HCEC 1CT (cell line): ENCODE measurements around the gene S1PR5.

ENCODE experiments used
- DNase-seq: peaks from one replicate; pipeline ENCODE4 v3.0.0-alpha.2; 2017

S1PR5 gene

DNA sequence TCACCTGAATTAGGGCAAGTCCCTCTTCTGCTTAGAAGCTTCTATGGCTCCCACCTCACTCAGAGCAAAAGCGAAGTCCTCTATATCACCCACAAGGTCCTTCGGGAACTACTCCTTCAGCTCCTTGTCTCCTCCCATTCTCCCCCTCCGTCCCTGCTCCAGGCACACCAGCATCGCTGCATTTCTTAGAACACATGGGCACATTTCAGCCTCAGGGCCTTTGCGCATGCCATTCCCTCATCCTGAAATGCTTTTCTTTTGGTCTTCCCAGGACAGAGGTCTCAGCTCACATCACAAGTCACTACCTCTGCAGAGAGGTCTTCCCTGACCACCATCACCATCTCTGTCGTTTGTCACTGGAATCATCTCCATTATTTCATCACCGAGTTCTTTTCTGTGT is 4.0 kb downstream of the S1PR5 start:
- DNase-seq: no peak

DNA sequence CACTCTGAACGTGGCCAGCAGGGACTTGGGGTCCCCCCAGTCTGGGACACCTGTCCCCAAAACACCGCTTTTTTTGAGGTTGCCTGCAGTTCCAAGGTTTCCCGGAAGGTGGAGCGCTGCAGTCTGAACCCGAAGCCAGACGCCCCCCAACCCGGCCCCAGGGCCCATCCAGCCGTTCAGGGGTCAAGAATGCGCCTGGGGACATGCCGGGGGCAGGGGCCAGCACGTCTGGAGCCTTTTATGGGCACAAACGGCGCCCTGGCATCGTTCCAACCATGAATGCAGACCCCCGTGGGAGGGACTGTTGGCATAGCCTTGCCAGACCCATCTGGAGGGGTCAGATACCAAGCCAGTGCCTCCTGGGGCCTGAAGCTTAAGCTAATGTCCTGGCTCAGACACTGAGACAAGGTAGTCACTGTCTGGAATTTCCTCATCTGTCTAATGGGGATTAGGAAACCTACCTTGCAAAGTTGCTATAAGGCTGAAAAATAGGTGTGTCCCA is 6.9 kb downstream of the S1PR5 start:
- no peak for DNase-seq

DNA sequence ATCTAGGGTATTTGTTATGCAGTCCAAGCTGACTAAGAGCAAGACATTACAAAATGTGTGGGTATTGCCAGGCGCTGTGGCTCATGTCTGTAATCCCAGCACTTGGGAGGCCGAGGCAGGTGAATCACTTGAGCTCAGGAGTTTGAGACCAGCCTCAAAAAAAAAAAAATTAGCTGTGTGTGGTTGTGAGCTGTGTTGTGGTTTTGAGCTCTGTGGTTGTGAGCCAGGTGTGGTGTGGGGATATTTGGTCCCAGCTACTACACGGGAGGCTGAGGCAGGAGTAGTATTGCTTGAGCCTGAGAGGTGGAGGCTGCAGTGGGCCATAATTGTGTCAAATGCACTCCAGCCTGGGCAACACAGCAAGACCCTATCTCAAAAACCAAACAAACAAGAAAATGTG is 8.5 kb downstream of the S1PR5 start:
- no peak for DNase-seq

DNA sequence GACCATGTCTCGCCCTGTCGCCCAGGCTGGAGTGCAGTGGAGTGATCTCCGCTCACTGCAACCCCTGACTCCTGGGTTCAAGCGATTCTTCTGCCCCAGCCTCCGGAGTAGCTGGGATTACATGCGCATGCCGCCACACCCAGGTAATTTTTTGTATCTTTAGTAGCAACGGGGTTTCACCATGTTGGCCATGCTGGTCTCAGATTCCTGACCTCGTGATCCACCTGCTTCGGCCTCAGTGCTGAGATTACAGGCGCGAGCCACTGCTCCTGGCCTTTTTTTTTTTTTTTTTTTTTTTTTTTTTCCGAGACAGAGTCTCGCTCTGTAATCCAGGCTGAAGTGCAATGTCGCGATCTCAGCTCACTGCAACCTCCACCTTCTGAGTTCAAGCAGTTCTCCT is 9.2 kb downstream of the S1PR5 start:
- no peak for DNase-seq

DNA sequence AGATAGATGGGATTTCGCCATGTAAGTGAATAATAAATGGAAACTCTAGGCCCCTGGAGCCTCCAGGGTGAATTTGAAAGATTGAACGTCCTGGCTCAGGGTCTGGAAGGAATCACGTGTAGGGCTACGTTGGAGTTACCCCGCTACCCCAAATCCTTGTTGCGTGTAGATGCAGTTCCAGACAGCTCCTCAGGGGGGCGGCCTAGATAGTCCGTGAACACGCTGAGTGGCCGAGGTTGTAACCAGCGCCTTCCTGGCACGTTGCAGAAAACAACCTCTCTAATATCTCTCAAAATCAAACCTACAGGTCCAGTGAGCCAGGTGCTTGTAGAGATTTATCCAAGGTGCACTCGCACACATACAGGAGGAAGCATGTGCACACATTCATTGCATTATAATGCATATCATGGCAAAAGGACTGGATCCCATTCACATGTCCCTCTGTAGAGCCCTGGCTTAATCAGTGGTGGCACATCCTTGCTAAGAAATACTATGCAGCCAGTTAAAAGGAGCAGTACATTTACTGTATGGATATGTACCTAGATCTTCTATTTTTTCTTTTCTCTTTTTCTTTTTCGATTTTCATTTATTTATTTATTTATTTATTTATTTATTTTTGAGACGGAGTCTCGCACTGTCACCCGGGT is 11.5 kb downstream of the S1PR5 start:
- DNase-seq: peak; percentile 60

DNA sequence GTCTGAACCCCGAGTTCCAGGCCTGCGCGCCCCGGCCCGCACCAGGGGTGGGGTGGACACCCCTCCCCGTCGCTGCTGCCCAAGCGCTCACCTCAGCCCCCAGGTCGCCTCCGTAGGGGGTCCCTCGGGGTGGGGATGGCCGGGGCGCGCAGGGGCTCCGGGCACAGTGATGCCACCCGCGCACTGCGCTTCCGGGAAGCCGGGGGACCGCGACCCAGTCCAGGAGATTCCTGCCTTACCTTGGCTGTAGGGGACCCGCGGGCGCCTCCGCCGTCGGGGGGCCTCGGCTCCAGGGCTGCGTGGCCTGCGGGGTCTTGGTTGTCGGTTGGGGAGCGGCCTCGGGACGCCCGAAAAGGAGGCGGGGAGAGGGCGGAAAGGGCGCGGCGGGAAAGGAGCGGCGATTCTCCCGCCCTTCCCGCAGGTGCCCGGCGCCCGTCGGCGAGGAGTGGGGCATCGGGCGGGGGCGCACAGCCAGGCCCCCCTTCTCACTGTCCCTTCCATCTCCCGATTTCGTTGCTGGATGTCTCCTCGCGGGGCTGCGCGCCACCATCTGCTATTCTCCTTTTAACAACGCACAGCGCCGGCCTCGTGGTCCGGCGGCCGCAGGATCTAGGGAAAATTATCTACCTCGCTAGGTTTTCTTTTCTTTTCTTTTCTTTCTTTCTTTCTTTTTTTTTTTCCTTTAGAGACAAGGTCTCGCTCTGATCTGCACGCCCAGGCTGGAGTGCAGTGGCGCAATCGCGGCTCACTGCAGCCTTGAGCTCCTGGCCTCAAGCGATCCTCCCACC is 14.1 kb downstream of the S1PR5 start, which contains the start of gene KEAP1:
Gene KEAP1 (minus strand): TSS at position 355 of the 788 bp plus-strand sequence. CDS start 3,323 bp downstream, outside the sequence.
- DNase-seq: no peak

DNA sequence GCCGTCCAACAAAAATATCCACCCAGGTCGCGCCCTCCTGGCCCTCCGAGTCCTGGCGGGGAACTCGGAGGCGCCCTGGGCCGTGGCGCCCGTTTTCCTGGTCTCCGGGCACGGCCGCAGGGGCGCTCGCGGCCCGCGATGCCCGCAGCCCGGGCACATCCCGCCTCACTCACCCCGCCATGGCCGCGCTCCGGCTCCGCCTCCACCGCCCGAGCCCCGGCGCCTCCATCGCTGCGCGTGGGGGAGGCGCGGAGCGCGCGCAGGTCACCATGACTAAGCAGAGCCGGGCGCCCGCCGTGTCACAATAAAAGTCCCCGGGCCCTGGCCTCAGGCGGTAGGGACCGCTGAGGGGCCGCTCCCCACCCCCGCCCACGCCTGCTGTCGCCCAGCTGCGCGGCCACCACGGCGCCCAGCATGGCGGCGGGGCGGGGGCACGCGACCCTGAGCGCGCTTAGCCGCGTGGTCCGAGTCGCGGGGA is 14.7 kb downstream of the S1PR5 start:
- DNase-seq: peak; percentile 89

DNA sequence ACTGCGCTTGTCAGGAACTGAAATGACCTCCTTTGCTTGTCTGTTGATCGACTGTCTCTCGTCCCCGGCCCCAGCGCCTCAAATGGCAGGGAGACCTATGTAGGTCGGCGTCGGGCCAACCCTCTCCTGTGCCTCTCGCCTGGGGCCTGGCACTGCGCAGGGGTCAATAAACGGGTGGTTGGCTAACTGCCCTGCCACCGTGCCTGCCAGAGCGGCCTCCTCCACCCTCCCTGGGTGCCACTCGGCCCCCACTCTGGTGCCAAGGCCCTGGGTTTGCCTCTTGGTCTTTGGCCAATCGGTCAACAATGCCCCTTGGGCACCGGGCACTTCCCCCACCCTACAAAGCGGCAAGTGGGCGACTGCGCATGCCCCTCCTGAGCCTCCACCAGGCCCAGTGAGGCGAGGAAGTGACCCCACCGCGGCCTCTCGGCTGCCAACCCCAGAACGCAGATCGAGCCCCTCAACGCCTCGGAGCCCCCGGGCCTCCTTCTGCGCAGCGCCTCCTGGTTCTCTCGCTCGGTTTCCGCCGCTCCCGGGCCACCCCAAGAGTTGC is 15.2 kb downstream of the S1PR5 start:
- peak; percentile 22 for DNase-seq

DNA sequence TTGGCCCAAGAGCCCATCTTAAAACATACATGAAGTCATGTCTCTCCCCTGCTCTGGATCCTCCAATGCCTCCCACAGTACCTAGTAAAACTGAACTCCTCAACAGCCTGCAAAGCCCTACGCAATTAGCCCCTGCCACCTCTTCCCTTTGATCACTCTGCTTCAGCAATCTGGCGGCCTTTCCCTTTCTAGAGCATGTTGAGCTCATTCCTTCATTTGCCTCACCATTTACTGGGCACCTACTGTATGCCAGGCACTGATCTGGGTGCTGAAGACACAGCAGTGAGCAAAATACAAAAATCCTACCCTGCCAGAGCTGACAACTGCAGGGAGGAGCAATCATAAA is 17.0 kb downstream of the S1PR5 start:
- no peak for DNase-seq

DNA sequence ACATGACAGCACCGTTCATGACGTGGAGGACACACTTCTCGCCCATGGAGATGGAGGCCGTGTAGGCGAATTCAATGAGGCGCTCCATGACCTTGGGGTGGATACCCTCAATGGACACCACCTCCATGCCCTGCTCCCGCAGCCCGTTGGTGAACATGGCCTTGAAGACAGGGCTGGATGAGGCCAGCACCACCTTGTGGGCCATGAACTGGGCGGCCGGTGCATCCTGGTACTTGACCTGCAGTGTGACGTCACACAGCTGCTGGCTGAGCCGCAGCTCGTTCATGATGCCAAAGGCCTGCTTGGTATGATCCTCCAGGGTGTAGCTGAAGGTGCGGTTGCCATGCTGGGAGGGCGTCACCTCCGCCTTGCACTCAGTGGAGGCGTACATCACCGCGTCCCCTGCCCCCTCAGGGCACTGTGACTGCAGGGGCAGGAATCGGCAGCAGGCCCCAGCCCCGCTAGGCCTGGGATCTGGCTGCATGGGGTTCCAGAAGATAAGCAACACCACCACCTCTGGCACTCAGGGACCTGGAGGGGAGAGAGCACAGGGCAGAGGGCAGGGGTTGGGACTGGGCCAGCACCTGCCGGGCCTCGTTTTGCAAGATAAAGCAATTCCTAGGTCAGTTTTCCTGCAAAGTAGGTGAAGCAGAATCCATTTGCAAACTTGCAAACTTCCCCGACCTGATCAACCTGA is 17.5 kb downstream of the S1PR5 start:
- DNase-seq: no peak

DNA sequence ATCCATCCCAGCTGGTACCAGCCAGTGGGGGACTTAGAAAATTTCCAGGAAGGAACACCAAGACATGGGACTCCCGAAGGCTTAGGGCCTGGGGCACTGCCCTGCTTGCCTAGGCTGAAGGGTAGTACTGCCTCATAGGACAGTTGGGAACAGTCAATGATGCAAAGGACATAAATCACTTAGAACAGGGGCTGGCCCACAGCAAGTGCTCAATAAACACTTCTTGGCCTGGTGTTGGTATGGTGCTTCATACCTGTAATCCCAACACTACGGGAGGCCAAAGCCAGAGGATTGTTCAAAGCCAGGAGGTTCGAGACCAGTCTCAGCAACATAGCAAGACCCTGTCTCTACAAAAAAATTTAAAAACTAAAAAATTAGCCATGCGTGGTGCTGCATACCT is 19.9 kb downstream of the S1PR5 start:
- no peak for DNase-seq

DNA sequence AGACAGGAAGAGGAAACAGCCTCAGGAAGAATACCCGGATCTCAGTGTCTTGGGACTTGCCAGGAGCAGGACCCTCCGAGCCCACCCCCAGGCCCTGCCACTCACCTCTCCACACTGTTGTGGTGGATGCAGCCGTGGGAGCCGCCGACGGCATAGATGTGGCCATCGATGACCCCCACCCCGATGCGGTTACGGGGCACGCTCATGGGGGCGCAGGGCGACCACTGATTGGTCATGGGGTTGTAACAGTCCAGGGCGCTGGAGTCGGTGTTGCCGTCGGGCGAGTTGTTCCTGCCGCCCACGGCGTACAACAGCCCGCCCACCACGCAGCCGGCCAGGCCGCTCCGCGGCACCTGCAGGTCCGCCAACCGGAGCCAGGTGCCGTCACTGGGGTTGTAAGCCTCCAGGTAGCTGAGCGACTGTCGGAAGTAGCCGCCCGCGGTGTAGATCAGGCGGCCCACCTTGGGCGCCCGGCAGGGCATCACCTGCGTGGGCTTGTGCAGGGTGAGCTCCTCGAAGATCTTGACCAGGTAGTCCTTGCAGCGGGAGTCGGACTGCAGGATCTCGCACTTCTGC is 25.7 kb downstream of the S1PR5 start:
- DNase-seq: no peak

DNA sequence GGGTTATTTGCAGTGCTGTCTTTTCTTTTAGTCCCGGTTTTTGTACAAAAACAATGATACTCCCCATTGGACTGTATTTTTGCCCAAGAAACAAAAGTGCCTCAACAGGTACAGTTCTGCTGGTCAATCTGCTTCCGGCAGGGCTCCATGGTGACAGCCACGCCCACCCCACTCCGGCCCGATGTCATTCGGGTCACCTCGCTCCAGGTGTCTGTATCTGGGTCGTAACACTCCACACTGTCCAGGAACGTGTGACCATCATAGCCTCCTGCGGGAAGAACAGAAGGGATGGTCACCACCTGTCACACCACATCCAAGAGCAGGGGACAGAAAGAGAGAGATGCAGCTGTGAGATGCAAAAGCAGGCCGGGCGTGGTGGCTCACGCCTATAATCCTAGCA is 30.7 kb downstream of the S1PR5 start:
- no peak for DNase-seq

DNA sequence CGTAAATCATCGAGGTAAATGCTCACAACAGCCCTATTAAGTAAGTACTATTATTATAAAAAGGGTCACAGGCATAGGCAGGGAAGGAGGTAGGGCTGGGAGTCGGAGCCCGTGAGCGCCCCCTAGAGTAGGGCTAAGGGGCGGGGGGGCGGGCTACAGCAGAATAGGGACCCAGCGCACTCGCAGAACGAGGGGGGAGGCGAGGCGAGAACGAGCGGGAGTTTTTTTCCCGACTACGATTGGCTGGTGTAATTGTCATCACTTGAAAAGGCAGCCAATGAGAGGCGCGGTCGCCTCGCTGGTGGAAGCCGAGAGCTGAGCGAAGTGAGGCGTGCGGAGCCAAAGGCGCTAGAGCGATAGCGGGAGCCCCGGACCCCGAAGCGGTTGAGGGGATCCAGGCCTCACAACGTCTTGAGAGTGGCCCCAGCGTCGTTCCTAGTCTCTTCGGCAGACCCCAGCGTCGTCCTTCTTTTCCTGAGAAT is 38.3 kb downstream of the S1PR5 start:
- peak; percentile 53 for DNase-seq

DNA sequence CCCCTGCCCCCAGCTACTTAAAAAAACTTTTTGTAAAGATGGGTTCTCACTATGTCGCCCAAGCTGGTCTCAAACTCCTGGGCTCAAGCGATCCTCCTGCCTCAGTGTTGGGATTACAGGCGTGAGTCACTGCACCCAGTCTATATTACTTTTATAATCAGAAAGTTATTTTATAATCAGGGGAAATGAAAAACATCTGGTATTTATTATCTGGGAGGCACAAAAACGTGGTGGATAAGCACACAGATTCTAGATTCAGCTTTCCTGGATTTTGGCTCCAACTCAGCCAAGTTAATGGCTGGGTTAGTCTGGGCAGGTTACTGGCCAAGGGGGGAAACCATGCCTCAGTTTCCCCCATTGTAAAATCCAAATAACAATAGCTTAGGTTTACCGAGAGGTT is 38.8 kb downstream of the S1PR5 start:
- DNase-seq: peak; percentile 7

DNA sequence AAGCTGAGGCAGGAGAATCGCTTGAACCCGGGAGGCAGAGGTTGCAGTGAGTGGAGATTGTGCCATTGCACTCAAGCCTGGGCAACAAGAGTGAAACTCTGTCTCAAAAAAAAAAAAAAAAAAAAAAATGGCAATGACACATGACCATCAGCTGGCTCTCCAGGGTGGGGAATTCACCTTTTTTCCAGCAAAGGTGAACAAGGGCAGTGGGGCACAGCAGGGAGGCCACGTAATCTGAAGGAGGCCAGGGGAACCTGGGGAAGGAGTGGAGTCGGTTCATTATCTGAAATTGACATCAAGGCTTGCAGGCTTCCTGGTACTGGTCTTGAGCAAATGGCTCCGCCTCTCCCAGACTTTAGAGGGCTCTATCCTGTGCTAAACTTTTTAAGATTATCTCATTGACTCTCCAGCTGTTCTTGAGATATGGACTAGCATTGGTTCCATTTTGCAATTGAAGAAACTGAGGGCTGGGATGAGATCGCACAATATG is 42.2 kb downstream of the S1PR5 start:
- DNase-seq: no peak

DNA sequence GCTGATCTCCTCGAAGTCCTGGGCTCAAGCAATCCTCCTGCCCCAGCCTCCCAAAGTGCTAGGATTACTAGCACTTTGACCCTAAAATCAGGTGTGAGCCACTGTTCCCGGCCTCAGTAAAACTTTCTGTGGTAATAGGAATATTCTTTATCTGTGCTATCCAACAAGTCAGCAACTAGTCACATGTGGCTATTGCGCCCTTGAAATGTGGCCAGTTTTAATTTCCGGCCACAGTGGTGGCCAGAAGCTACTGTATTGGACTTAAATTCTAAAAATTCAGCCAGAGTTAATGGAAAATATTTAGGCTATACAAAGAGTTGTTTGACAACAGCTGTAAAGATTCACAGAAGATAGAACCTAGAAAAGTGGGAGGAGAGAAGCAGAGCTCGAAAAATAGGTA is 44.1 kb downstream of the S1PR5 start:
- DNase-seq: no peak

DNA sequence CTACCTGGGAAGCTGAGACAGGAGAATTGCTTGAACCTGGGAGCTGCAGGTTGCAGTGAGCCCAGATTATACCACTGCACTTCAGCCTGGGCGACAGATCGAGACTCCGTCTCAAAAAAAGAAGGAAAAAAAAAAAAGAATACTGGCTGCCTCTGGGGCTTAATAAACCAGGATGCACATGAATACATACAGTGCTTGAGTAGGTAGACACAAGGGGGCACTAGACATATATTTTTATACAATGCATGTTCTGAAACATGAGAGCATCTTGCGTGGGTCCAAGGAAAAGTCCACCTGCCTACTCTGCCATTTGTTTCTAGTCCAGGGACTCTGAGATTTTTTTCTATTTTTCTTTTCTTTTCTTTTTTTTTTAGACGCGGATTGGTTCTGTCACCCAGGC is 45.3 kb downstream of the S1PR5 start:
- peak; percentile 56 for DNase-seq

DNA sequence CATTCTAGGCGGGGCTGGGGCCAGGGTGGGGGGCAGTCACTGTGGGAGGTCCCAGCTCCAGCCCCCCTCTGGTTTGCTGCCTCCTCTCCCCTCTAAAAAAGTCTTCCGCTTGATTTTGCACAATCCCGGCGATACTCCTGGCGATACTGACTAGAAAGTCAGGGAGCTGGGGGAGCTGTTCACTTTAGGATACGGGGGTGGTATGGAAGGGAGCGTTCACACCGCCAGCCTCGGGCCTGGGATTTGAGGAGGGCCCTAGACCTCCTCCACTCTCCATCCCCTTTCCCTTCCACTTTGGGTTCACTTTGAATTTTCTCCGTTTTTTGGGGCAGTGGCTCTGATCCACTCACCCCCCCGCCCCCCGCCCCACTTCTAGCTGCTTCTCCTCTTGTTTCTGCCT is 49.1 kb downstream of the S1PR5 start:
- DNase-seq: no peak

DNA sequence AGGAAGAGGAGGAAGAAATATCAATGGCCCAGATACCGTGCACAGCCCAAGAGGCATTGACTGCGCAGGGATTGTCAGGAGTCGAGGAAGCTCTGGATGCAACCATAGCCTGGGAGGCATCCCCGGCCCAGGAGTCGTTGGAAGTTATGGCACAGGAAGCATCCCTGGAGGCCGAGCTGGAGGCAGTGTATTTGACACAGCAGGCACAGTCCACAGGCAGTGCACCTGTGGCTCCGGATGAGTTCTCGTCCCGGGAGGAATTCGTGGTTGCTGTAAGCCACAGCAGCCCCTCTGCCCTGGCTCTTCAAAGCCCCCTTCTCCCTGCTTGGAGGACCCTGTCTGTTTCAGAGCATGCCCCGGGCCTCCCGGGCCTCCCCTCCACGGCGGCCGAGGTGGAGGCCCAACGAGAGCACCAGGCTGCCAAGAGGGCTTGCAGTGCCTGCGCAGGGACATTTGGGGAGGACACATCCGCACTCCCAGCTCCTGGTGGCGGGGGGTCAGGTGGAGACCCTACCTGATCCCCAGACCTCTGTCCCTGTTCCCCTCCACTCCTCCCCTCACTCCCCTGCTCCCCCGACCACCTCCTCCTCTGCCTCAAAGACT is 50.0 kb downstream of the S1PR5 start:
- DNase-seq: no peak

DNA sequence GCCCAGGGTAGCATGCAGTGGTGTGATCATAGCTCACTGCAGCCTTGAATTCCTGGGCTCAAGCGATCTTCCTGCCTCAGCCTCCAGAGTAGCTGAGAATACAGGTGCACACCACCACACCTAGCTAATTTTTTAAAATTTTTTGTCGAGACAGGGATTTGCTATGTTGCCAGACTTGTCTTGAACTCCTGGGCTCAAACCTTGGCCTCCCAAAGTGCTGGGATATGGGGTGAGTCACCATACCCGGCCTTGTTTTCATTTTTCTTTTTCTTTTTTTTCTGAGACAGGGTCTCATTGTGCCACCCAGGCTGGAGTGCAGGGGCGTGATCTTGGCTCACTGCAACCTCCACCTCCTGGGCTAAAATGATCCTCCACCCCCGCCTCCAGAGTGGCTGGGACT is 52.8 kb downstream of the S1PR5 start:
- DNase-seq: no peak
